A549 (cell line): ENCODE measurements around the gene PLCB4.

Experiments
- CBX8 ChIP-seq: fragments of 200-600 bp; sonication (generic); IDR thresholded peaks from 2 replicates; pipeline ENCODE4 v1.6.1; 2016
- CHD4 ChIP-seq: fragments of 200-600 bp; sonication (generic); IDR thresholded peaks from 2 replicates; pipeline ENCODE4 v1.6.1; 2016; ENCODE audit warnings: antibody characterized with exemption, mild to moderate bottlenecking, borderline replicate concordance
- CTCF ChIP-seq: fragments of >200 bp; sonication (Bioruptor Twin); formaldehyde crosslinking; IDR thresholded peaks from 3 replicates; pipeline ENCODE4 v1.5.1; 2016
- EP300 ChIP-seq, 2 experiments: fragments of >200 bp; sonication (Bioruptor Twin); formaldehyde crosslinking; IDR thresholded peaks; 2 replicates in 1 of 2; 3 replicates in 1 of 2; pipeline ENCODE4 v1.6.1; 2016 to 2017
- JUN ChIP-seq, 2 experiments: fragments of >200 bp; sonication (Bioruptor Twin); formaldehyde crosslinking; IDR thresholded peaks; 2 replicates in 1 of 2; 3 replicates in 1 of 2; pipeline ENCODE4 v1.6.1; 2016 to 2017
- JUNB ChIP-seq: fragments of >200 bp; sonication (Bioruptor Twin); formaldehyde crosslinking; IDR thresholded peaks from 2 replicates; pipeline ENCODE4 v1.6.1; 2016
- POLR2A ChIP-seq: IDR thresholded peaks from 2 replicates; pipeline ENCODE4 v1.6.1; 2012; ENCODE audit warnings: mild to moderate bottlenecking, low read length
- RARB ChIP-seq: fragments of 250-450 bp; sonication (Bioruptor Pico); IDR thresholded peaks from 2 replicates; pipeline ENCODE4 v1.8.0; 2021; ENCODE audit warnings: mild to moderate bottlenecking, moderate library complexity
- REST ChIP-seq: fragments of 200-600 bp; sonication (generic); IDR thresholded peaks from 2 replicates; pipeline ENCODE4 v1.6.1; 2016; ENCODE audit warnings: antibody characterized with exemption, mild to moderate bottlenecking, moderate library complexity
- USF2 ChIP-seq: fragments of 450-650 bp; IDR thresholded peaks from 2 replicates; pipeline ENCODE4 v1.6.1; 2014; ENCODE audit warnings: antibody characterized with exemption

GRCh38 chr20:9154464-9155024, 85.7 kb downstream of the PLCB4 start:
- TF ChIP-seq USF2 (no peak), CHD4 (no peak), JUN (IDR thresholded peaks at IDR 0.05) (no peak), POLR2A (no peak), JUNB (no peak), REST (no peak), CTCF (no peak), CBX8 (no peak), RARB (no peak), EP300 (IDR thresholded peaks at IDR 0.05) (no peak)
